ENCODE measurements around the gene LYL1. TPM values are rescaled to one million over a fixed set of nuclear protein-coding genes. Genes with fewer than 3 reads are reported as not detected.

LYL1 gene
- total RNA-seq, 1 donor from 2014 or later, result 3.3 TPM

DNA sequence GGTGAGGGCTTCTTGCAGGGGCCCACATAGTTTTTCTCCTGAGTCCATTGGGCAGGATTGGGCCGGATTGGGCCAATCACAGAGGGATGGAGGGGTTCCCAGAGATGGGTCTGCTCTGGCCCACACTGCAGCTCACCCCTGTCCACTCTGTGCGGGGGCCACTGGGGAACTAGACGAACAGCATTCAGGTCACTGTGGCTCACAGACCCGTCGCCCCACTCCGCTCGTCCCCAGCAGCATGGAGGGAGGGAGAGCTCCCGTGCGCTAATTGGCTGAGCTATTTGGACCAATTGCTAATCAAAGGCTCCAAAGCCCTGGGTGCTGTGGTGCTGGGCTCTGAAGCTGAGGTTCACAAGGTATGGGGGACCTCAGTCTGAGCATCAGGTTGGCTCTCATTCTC lies 26.7 kb upstream of the LYL1 start:
- Histone ChIP-seq H3K4me3 (ENCODE audit: low read depth, low read length) (no peak overlapping the region), H3K36me3 (ENCODE audit: control insufficient read depth, insufficient read depth, low read length) (no peaks in the 10 kb centered on the region), H3K27me3 (ENCODE audit: control insufficient read depth, insufficient read depth, low read length) (no peaks in the 10 kb centered on the region)
- TF ChIP-seq, protein P1, sequence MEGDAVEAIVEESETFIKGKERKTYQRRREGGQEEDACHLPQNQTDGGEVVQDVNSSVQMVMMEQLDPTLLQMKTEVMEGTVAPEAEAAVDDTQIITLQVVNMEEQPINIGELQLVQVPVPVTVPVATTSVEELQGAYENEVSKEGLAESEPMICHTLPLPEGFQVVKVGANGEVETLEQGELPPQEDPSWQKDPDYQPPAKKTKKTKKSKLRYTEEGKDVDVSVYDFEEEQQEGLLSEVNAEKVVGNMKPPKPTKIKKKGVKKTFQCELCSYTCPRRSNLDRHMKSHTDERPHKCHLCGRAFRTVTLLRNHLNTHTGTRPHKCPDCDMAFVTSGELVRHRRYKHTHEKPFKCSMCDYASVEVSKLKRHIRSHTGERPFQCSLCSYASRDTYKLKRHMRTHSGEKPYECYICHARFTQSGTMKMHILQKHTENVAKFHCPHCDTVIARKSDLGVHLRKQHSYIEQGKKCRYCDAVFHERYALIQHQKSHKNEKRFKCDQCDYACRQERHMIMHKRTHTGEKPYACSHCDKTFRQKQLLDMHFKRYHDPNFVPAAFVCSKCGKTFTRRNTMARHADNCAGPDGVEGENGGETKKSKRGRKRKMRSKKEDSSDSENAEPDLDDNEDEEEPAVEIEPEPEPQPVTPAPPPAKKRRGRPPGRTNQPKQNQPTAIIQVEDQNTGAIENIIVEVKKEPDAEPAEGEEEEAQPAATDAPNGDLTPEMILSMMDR (IDR thresholded peaks at IDR 0.05; ENCODE audit: insufficient read depth, low read length, poor library complexity, severe bottlenecking), result no peak
- DNase-seq (ENCODE audit: low read depth), result no peak

GRCh38 chr19:13128583-13128982 lies 25.9 kb upstream of the LYL1 start:
- Histone ChIP-seq H3K36me3 (ENCODE audit: control insufficient read depth, insufficient read depth, low read length) (no peaks in the 10 kb centered on the region), H3K4me3 (ENCODE audit: low read depth, low read length) (no peak overlapping the region), H3K27me3 (ENCODE audit: control insufficient read depth, insufficient read depth, low read length) (no peaks in the 10 kb centered on the region)
- TF ChIP-seq, protein P1 (IDR thresholded peaks at IDR 0.05; ENCODE audit: insufficient read depth, low read length, poor library complexity, severe bottlenecking), result no peak
- no peak for DNase-seq (ENCODE audit: low read depth)

DNA sequence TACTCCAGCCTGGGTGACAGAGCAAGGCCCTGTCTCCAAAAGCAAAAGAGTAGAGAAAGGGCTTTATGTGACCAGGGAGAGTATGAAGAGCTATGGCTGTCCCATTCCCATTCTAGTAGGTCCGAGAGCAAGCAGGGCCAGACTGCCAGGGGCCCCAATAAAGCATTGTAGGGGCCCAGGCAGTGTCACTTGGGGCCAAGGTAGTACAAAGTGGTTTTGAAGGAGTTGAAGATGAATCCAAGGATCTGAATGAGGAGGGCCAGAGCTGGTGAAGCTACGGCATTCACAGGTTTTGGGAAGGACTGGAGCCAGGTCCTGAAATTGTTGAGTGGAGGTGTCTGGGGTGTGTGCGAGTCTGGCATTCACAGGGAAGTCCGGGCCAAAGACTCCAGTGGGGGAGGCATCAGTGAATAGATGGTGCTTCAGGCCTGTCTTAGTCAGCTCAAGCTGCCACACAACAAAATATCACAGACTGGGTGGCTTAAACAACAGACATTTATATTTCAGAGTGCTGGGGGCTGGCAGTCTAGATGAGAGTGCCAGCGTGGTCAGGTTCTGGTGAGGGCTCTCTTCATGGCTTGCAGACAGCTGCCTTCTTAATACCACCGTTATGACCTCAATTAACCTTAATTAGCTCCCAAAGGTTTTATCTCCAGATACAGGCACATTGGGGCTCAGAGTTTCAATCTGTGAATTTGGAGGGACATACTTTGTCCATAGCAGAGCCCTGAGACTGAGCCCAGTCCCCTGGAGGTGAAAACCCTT lies 25.3 kb upstream of the LYL1 start:
- H3K27me3 ChIP-seq (ENCODE audit: control insufficient read depth, insufficient read depth, low read length), result no peaks in the 10 kb centered on the region
- H3K36me3 ChIP-seq (ENCODE audit: control insufficient read depth, insufficient read depth, low read length), result no peaks in the 10 kb centered on the region
- no peak overlapping the region for H3K4me3 ChIP-seq (ENCODE audit: low read depth, low read length)
- no peak for DNase-seq (ENCODE audit: low read depth)
- TF ChIP-seq, protein P1 (IDR thresholded peaks at IDR 0.05; ENCODE audit: insufficient read depth, low read length, poor library complexity, severe bottlenecking), result no peak

DNA sequence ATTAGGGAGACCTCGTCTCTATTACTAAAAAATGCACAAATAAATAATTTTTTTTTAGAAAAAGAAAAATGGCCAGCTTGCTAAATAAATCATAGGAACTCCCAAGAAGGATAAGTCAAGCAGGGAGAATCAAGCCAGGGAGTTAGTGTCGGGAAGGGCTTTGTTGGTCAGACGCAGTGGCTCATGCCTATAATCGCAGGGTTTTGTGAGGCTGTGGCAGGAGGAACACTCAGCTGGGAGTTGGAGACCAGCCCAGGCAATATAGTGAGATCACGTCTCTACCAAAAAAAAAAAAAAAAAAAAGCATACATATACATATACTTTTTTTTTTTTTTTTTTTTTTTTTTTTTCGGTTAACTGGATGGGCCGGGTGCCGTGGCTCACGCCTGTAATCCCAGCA lies 24.4 kb upstream of the LYL1 start:
- Histone ChIP-seq H3K4me3 (ENCODE audit: low read depth, low read length) (no peak overlapping the region), H3K36me3 (ENCODE audit: control insufficient read depth, insufficient read depth, low read length) (no peaks in the 10 kb centered on the region), H3K27me3 (ENCODE audit: control insufficient read depth, insufficient read depth, low read length) (no peaks in the 10 kb centered on the region)
- DNase-seq (ENCODE audit: low read depth), result no peak
- TF ChIP-seq, protein P1 (IDR thresholded peaks at IDR 0.05; ENCODE audit: insufficient read depth, low read length, poor library complexity, severe bottlenecking), result no peak

DNA sequence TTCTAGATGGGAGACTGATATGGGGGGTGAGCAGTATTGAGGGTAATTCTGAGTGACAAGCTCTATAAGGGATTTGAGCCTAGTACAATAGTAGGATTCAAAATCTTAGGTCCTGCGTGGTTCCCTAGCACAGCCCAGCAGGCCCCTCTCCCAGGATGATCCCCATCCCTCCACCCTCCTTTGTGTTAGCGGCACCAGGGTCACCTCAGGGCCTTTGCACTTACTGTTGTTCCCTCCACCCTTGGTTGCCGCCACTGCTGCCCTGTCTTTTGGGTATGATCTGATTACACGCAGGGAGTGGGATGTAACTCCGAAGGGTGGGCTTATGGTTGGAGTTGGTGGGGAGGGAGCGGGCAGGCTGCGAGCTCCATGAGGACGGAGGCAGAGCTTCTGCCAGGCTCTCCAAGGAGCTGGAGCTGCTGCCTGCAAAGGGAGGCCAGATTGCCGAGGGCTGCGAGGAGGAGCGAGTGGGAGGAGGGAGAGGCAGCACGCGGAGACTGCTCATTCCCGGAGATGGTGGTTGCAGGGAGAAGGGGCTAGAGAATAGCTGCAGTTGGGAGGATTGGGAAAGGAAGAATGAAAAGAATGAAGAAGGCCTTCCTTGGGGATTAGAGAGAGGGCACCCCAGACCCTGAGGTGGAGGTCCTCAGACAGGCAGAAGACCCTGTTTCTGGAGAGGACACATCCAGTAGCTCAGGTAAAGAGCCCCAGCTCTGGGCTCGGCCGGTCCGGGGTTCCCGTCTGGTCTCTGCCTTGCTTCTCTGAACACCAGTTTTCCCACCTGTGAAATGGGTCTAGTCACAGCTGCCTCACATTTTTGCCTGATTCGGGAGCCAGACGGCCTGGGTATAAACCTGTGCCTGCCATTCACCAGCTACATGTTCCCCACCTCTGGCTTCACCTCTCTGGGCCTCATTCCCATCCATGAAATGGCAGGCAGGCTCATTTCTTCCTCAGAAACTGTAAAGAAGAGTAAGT lies 20.6 kb upstream of the LYL1 start:
- no peaks in the 10 kb centered on the region for H3K36me3 ChIP-seq (ENCODE audit: control insufficient read depth, insufficient read depth, low read length)
- TF ChIP-seq, protein P1 (IDR thresholded peaks at IDR 0.05; ENCODE audit: insufficient read depth, low read length, poor library complexity, severe bottlenecking), result no peak

More for the DNA sequence above, 20.6 kb upstream of the LYL1 start:
- Histone ChIP-seq H3K27me3 (ENCODE audit: control insufficient read depth, insufficient read depth, low read length) (no peaks in the 10 kb centered on the region), H3K4me3 (ENCODE audit: low read depth, low read length) (no peak overlapping the region)
- DNase-seq (ENCODE audit: low read depth), result no peak

Data from kidney epithelial cell (primary cell).